ENCODE results near the gene SAMM50.

The SAMM50 gene

DNA sequence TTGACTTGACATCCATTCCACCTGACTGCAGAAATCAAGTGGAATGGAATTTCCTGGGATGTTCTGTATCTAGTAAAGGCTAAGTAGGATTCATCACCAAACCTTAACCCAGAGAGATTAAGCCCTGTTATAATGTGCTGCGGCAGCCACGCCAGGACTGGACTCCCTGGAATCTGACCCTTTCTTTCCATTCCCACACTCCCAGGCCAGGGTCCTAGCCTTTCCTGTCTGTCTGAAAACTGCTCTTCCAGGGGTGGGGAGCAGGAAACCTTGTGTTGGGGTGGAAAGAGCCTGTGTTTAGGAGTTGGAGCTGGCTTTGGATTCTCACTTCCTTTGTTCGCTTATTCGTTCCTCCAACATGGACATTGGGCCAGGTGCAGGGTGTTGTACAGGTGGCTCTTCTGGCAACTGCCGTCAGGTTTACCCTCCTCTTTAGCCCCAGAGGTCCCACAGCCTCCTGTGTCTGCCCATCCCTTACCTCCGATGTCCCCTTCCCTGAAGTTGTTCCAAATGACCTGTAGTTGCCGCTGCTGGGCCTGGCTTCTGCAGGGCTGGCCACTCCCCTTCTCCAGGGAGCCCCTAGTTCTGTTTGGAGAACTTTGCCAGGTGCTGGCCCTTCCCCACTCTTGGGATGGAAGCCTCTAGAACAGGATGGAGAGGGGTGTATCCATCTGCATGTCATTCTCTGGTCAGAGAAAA lies 48.3 kb downstream of the SAMM50 start:
- H3K36me3 ChIP-seq (ENCODE audit: insufficient read depth, low read length) = peaks cover 8% of the 10 kb centered on the region; the same call in 1 of the 2 replicates
- no peak overlapping the region for H3K4me3 ChIP-seq (ENCODE audit: low read length, poor library complexity, severe bottlenecking)
- H3K9me3 ChIP-seq (ENCODE audit: insufficient read depth, low read depth, low read length) = no peaks in the 10 kb centered on the region
- no peaks in the 10 kb centered on the region for H3K79me2 ChIP-seq (ENCODE audit: insufficient read depth, low read length)
- H3K4me2 ChIP-seq (ENCODE audit: low read depth, low read length, poor library complexity, severe bottlenecking) = no peak overlapping the region
- H3K27me3 ChIP-seq (ENCODE audit: insufficient read depth, low read length, poor library complexity, severe bottlenecking) = no peaks in the 10 kb centered on the region
- H3K9me2 ChIP-seq (replicated peaks; ENCODE audit: low read depth, low read length) = no peaks in the 10 kb centered on the region
- no peak overlapping the region for H2AFZ ChIP-seq (ENCODE audit: low read length)
- H4K20me1 ChIP-seq (ENCODE audit: insufficient read depth, low read length, poor library complexity, severe bottlenecking) = no peaks in the 10 kb centered on the region
- no peak for TF ChIP-seq EZH2phosphoT487 (IDR thresholded peaks at IDR 0.05; ENCODE audit: borderline replicate concordance)
- TF ChIP-seq, protein P1, sequence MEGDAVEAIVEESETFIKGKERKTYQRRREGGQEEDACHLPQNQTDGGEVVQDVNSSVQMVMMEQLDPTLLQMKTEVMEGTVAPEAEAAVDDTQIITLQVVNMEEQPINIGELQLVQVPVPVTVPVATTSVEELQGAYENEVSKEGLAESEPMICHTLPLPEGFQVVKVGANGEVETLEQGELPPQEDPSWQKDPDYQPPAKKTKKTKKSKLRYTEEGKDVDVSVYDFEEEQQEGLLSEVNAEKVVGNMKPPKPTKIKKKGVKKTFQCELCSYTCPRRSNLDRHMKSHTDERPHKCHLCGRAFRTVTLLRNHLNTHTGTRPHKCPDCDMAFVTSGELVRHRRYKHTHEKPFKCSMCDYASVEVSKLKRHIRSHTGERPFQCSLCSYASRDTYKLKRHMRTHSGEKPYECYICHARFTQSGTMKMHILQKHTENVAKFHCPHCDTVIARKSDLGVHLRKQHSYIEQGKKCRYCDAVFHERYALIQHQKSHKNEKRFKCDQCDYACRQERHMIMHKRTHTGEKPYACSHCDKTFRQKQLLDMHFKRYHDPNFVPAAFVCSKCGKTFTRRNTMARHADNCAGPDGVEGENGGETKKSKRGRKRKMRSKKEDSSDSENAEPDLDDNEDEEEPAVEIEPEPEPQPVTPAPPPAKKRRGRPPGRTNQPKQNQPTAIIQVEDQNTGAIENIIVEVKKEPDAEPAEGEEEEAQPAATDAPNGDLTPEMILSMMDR (conservative IDR thresholded peaks at IDR 0.05; ENCODE audit: low read length) = no peak
- no peaks in the 10 kb centered on the region for H3K4me1 ChIP-seq (ENCODE audit: insufficient read depth, low read length, poor library complexity, severe bottlenecking)
- H3F3A ChIP-seq (ENCODE audit: low read depth) = no peaks in the 10 kb centered on the region
- no peak overlapping the region for H3K9ac ChIP-seq (ENCODE audit: low read depth, low read length, poor library complexity, severe bottlenecking)

DNA sequence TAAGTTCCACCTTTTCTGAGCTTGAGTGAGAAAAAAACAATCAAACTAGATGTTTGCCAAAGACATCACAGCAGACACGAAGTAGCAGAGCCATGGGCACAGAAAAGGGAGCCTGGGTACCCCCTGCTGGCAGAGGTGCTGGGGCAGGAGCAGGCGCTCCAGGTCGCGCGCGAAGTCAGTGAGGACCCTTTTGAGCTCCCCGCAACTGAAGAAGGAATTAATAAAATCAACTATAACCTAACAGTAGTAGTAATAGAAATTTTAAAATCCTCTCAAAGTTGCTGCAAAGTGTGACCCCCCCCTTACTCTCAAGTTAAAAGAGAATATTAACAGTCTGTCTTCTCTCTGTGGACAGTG lies 48.8 kb downstream of the SAMM50 start:
- no peak overlapping the region for H3K9ac ChIP-seq (ENCODE audit: low read depth, low read length, poor library complexity, severe bottlenecking)
- H3K79me2 ChIP-seq (ENCODE audit: insufficient read depth, low read length) = no peaks in the 10 kb centered on the region
- no peaks in the 10 kb centered on the region for H3K9me3 ChIP-seq (ENCODE audit: insufficient read depth, low read depth, low read length)
- H2AFZ ChIP-seq (ENCODE audit: low read length) = no peak overlapping the region
- H3K4me3 ChIP-seq (ENCODE audit: low read length, poor library complexity, severe bottlenecking) = no peak overlapping the region
- no peak overlapping the region for H3K4me2 ChIP-seq (ENCODE audit: low read depth, low read length, poor library complexity, severe bottlenecking)
- H3F3A ChIP-seq (ENCODE audit: low read depth) = no peaks in the 10 kb centered on the region
- H3K9me2 ChIP-seq (replicated peaks; ENCODE audit: low read depth, low read length) = no peaks in the 10 kb centered on the region
- H3K36me3 ChIP-seq (ENCODE audit: insufficient read depth, low read length) = peaks cover 3% of the 10 kb centered on the region; the same call in 1 of the 2 replicates
- H4K20me1 ChIP-seq (ENCODE audit: insufficient read depth, low read length, poor library complexity, severe bottlenecking) = no peaks in the 10 kb centered on the region
- no peaks in the 10 kb centered on the region for H3K27me3 ChIP-seq (ENCODE audit: insufficient read depth, low read length, poor library complexity, severe bottlenecking)
- no peaks in the 10 kb centered on the region for H3K4me1 ChIP-seq (ENCODE audit: insufficient read depth, low read length, poor library complexity, severe bottlenecking)
- TF ChIP-seq, protein P1 (conservative IDR thresholded peaks at IDR 0.05; ENCODE audit: low read length) = peak; percentile 14; the same call in 1 of the 2 replicates
- TF ChIP-seq EZH2phosphoT487 (IDR thresholded peaks at IDR 0.05; ENCODE audit: borderline replicate concordance) = no peak

DNA sequence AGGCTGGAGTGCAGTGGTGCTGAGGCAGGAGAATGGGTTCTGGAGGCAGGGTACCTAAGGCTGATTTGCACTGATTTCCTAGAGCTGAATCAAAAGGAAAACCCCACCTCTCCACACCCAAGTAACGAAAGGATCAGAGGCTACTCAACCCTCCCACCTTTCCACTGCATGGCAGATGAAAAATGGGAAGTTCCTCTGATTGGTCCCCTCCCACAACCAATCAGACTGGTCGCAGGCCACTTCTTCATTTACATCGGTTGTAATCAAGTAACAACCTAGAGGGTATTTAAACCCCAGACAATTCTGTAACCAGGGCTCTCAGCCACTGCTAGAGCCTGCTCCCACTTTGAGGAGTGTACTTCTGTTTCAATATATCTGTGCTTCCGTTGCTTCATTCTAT lies 50.3 kb downstream of the SAMM50 start:
- no peak for TF ChIP-seq EZH2phosphoT487 (IDR thresholded peaks at IDR 0.05; ENCODE audit: borderline replicate concordance)
- TF ChIP-seq, protein P1 (conservative IDR thresholded peaks at IDR 0.05; ENCODE audit: low read length) = no peak
- Histone ChIP-seq H4K20me1 (ENCODE audit: insufficient read depth, low read length, poor library complexity, severe bottlenecking) (no peaks in the 10 kb centered on the region), H3K9me2 (replicated peaks; ENCODE audit: low read depth, low read length) (no peaks in the 10 kb centered on the region), H2AFZ (ENCODE audit: low read length) (no peak overlapping the region), H3K4me2 (ENCODE audit: low read depth, low read length, poor library complexity, severe bottlenecking) (no peak overlapping the region), H3K4me1 (ENCODE audit: insufficient read depth, low read length, poor library complexity, severe bottlenecking) (no peaks in the 10 kb centered on the region), H3K79me2 (ENCODE audit: insufficient read depth, low read length) (no peaks in the 10 kb centered on the region), H3K9ac (ENCODE audit: low read depth, low read length, poor library complexity, severe bottlenecking) (no peak overlapping the region), H3K4me3 (ENCODE audit: low read length, poor library complexity, severe bottlenecking) (no peak overlapping the region), H3F3A (ENCODE audit: low read depth) (no peaks in the 10 kb centered on the region), H3K27me3 (ENCODE audit: insufficient read depth, low read length, poor library complexity, severe bottlenecking) (no peaks in the 10 kb centered on the region), H3K9me3 (ENCODE audit: insufficient read depth, low read depth, low read length) (no peaks in the 10 kb centered on the region), H3K36me3 (ENCODE audit: insufficient read depth, low read length) (no peaks in the 10 kb centered on the region)

Data from Loucy (cell line).